HepG2 (cell line): ENCODE results near the gene PLXND1. TPM values are rescaled to one million over a fixed set of nuclear protein-coding genes. Genes with fewer than 3 reads are reported as not detected.

Source experiments
- ATAC-seq: fragments of 200-7000 bp; cut with Tn5 transposase; 3 replicates; pipeline ENCODE4 v1.9.1; 2020; ENCODE audit warnings: mild to moderate bottlenecking, moderate library complexity
- BruUV-seq: library from RNA; stranded (reverse); fragments of 400-500 nt; replicated peaks from 2 replicates; lab custom pipeline; 2021; lab: Mats Ljungman, UMichigan
- CTCF ChIA-PET: fragments of 300-600 bp; formaldehyde crosslinking; extraction: SDS; loops from one replicate; lab custom pipeline; 2021; ENCODE audit warnings: low total read pairs, inconsistent platforms, low intra/inter-chr PET ratio; lab: Yijun Ruan, JAX
- POLR2A ChIA-PET: fragments of 350-600 bp; sonication (Branson Sonifier 250); formaldehyde crosslinking; loops from one replicate; lab custom pipeline; 2020; ENCODE audit warnings: antibody characterized with exemption, inconsistent platforms; lab: Yijun Ruan, JAX
- DNase-seq: peaks from one replicate; pipeline ENCODE4 v3.0.0-alpha.2; 2015; ENCODE audit warnings: low spot score
- FAIRE-seq: peaks from 3 replicates; lab custom pipeline; 2011; peaks lifted over from hg19 to GRCh38; lab: Jason Lieb, UNC
- H2AFZ ChIP-seq: one replicate; pipeline ENCODE4 v1.6.1; 2011; ENCODE audit warnings: low read length, inconsistent platforms
- H3K27ac ChIP-seq: fragments of 300-600 bp; 3 replicates; pipeline ENCODE4 v1.8.0; 2011; ENCODE audit warnings: mixed run types, mild to moderate bottlenecking, mixed read lengths, low read length, inconsistent platforms; ENCODE audit not compliant: insufficient read depth; ENCODE audit errors: extremely low read length
- H3K27me3 ChIP-seq, 2 experiments: fragments of 200-600 bp in 1 of 2; 2 replicates in 1 of 2; 3 replicates in 1 of 2; pipeline versions ENCODE4 v1.6.0 to v1.8.0; 2011; ENCODE audit warnings: low read length in 2 of 2, mild to moderate bottlenecking in 2 of 2, moderate library complexity in 2 of 2, inconsistent platforms in 1 of 2; ENCODE audit not compliant: insufficient read depth in 2 of 2, control insufficient read depth in 1 of 2
- H3K36me3 ChIP-seq, 2 experiments: fragments of 200-600 bp in 1 of 2; replicated peaks in 1 of 2; 2 replicates in 1 of 2; 3 replicates in 1 of 2; pipeline versions ENCODE4 v1.5.1 to v1.8.0; 2011; ENCODE audit warnings: low read length in 2 of 2, inconsistent platforms in 1 of 2; ENCODE audit not compliant: insufficient read depth in 2 of 2, control insufficient read depth in 1 of 2
- H3K4me1 ChIP-seq: 2 replicates; pipeline ENCODE4 v1.5.1; 2012; ENCODE audit warnings: low read length, inconsistent platforms; ENCODE audit not compliant: insufficient read depth
- H3K4me2 ChIP-seq: 2 replicates; pipeline ENCODE4 v1.6.0; 2011; ENCODE audit warnings: low read depth, low read length, inconsistent platforms
- H3K4me3 ChIP-seq, 3 experiments: fragments of 200-600 bp in 1 of 3; sonication (generic), shearing (Covaris generic) in 1 of 3; replicated peaks in 1 of 3; 2 replicates each; pipeline ENCODE4 v1.5.1; 2011 to 2016; ENCODE audit warnings: low read length in 3 of 3, inconsistent platforms in 2 of 3, low read depth in 2 of 3, mild to moderate bottlenecking in 2 of 3, control low read depth in 1 of 3, mixed read lengths in 1 of 3; ENCODE audit not compliant: insufficient read depth in 1 of 3
- H3K79me2 ChIP-seq: one replicate; pipeline ENCODE4 v1.6.1; 2011; ENCODE audit warnings: low read length, inconsistent platforms; ENCODE audit not compliant: insufficient read depth
- H3K9ac ChIP-seq: 2 replicates; pipeline ENCODE4 v1.6.0; 2011; ENCODE audit warnings: mild to moderate bottlenecking, low read depth, low read length, inconsistent platforms; ENCODE audit not compliant: insufficient read depth
- H3K9me3 ChIP-seq: 2 replicates; pipeline ENCODE4 v1.5.1; 2012; ENCODE audit warnings: mild to moderate bottlenecking, low read length
- H4K20me1 ChIP-seq: 2 replicates; pipeline ENCODE4 v1.6.0; 2011; ENCODE audit warnings: inconsistent platforms, mild to moderate bottlenecking, low read length, moderate library complexity; ENCODE audit not compliant: insufficient read depth
- IKZF1 ChIP-seq: fragments of 450-650 bp; IDR thresholded peaks from 2 replicates; pipeline ENCODE4 v1.7.1; 2016
- JARID2 ChIP-seq: sonication (generic); formaldehyde crosslinking; IDR thresholded peaks from 2 replicates; pipeline ENCODE4 v1.8.1; 2023; ENCODE audit warnings: missing genetic modification reagents, inconsistent platforms; ENCODE audit not compliant: insufficient replicate concordance
- MTA3 ChIP-seq: sonication (generic); formaldehyde crosslinking; IDR thresholded peaks from 2 replicates; pipeline ENCODE4 v1.4.0; 2020; ENCODE audit warnings: missing genetic modification reagents
- PRMT3 ChIP-seq: sonication (generic); formaldehyde crosslinking; IDR thresholded peaks from 2 replicates; pipeline ENCODE4 v1.8.1; 2022; ENCODE audit warnings: low read depth, mild to moderate bottlenecking, moderate library complexity, missing genetic modification reagents, borderline replicate concordance
- RARG ChIP-seq: sonication (generic); formaldehyde crosslinking; IDR thresholded peaks from 2 replicates; pipeline ENCODE4 v1.4.0; 2020; ENCODE audit warnings: low read depth, mild to moderate bottlenecking, missing genetic modification reagents
- RXRA ChIP-seq: sonication (generic); formaldehyde crosslinking; IDR thresholded peaks from 2 replicates; pipeline ENCODE4 v1.5.1; 2020; ENCODE audit warnings: missing genetic modification reagents
- SMARCC2 ChIP-seq: fragments of 450-650 bp; IDR thresholded peaks from 2 replicates; pipeline ENCODE4 v1.6.1; 2017; ENCODE audit warnings: antibody characterized with exemption, mild to moderate bottlenecking
- U2AF1 ChIP-seq: fragments of 200-400 bp; formaldehyde crosslinking; optimal IDR thresholded peaks from 2 replicates; pipeline ENCODE3; 2017; ENCODE audit warnings: mild to moderate bottlenecking, low read depth, low read length
- ZNF124 ChIP-seq: sonication (generic); formaldehyde crosslinking; IDR thresholded peaks from 2 replicates; pipeline ENCODE4 v1.4.0; 2020; ENCODE audit warnings: missing genetic modification reagents
- ZNF232 ChIP-seq: sonication (generic); formaldehyde crosslinking; IDR thresholded peaks from 2 replicates; pipeline ENCODE4 v1.4.0; 2020; ENCODE audit warnings: missing genetic modification reagents, borderline replicate concordance
- ZNF260 ChIP-seq: sonication (generic); formaldehyde crosslinking; IDR thresholded peaks from 2 replicates; pipeline ENCODE4 v1.4.0; 2020; ENCODE audit warnings: missing genetic modification reagents, low read depth, mild to moderate bottlenecking, borderline replicate concordance
- ZNF34 ChIP-seq: sonication (generic); formaldehyde crosslinking; IDR thresholded peaks from 2 replicates; pipeline ENCODE4 v1.4.0; 2020; ENCODE audit warnings: mild to moderate bottlenecking, missing genetic modification reagents, borderline replicate concordance
- ZNF619 ChIP-seq: sonication (generic); formaldehyde crosslinking; IDR thresholded peaks from 2 replicates; pipeline ENCODE4 v1.4.0; 2020; ENCODE audit warnings: mild to moderate bottlenecking, missing genetic modification reagents
- WGBS: methylation state at CpG from one replicate; pipeline ENCODE4 v1.1.6; 2017; ENCODE audit warnings: low lambda C conversion rate; 5-methylcytosine and 5-hydroxymethylcytosine counted together
- in situ Hi-C: cut with HindIII; loops from 2 replicates; pipeline ENCODE4 v1.10.0; 2017; ENCODE audit warnings: low pct_unique_long_range_greater_than_20kb; ENCODE audit not compliant: extremely low pct_ligation_motif_present
- intact Hi-C: fragments of 100-400 bp; cut with micrococcal nuclease; formaldehyde crosslinking; loops from one replicate; pipeline ENCODE4 v1.10.0; 2022; ENCODE audit not compliant: unreplicated experiment
- polyA plus RNA-seq, 8 experiments: library from polyadenylated mRNA; depleted of rRNA in 3 of 8; stranded (reverse) in 7 of 8; unstranded in 1 of 8; fragments of >200 nt; fragmentation: Illumina TruSeq in 4 of 8; extraction: Trizol in 4 of 8; gene quantifications; 2 replicates each; pipeline versions ENCODE4 v1.2.1 to v1.2.3, GENCODE V29; 2011 to 2016; ENCODE audit warnings: low read depth in 4 of 8, missing spikeins in 1 of 8, mixed read lengths in 1 of 8; ENCODE audit not compliant: insufficient read depth in 1 of 8
- total RNA-seq, 5 experiments: library from RNA; depleted of rRNA; stranded (reverse); fragments of >200 nt; fragmentation: Illumina TruSeq; extraction: Trizol; gene quantifications; 2 replicates each; pipeline ENCODE4 v1.2.3, GENCODE V29; 2016; ENCODE audit warnings: low read depth in 1 of 5
- TF ChIP-seq, protein P1 (sequence below): sonication (generic); formaldehyde crosslinking; IDR thresholded peaks from 2 replicates; pipeline ENCODE4 v1.8.0; 2022; ENCODE audit warnings: missing genetic modification reagents, mild to moderate bottlenecking, borderline replicate concordance
- TF ChIP-seq, protein P2 (sequence below): sonication (generic); formaldehyde crosslinking; IDR thresholded peaks from 2 replicates; pipeline ENCODE4 v1.4.0; 2020; ENCODE audit warnings: mild to moderate bottlenecking, missing genetic modification reagents

PLXND1 gene
- total and polyA plus RNA-seq, 2 of the 13 experiments (the other 11 are each of a cell fraction or from before 2014, with no cell fraction given) = 15.9 to 42.0 TPM

DNA sequence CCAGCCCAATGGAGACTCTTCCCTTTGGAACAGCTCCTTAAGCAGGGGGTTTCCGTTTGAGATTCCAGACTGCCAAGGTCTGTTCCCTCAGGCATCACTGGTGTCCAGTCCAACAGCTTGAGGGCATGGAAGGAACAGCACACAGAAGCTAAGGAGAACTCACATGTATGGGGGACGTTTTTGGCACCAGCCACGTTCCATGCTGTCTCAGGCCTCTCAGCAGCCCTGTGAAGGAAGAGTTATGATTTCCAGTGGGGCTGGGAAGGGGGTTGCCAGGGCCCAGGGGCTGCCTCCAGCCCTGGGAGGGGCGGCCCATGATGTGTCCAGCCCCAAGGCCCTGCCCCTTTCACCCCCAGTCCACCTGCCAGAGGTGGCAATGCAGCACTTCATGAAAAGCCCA lies 85.5 kb downstream of the PLXND1 start:
- ChIA-PET CTCF (no interaction called here), POLR2A (no interaction called here)
- H3K4me1 ChIP-seq = peaks cover 64% of the 10 kb centered on the region
- in situ Hi-C loops = no loop called here
- no peak overlapping the region for H2AFZ ChIP-seq
- no peak overlapping the region for H3K27ac ChIP-seq
- 77% methylated on average over 3 of the region's 4 CpGs for WGBS
- intact Hi-C loops = no loop called here
- FAIRE-seq = no peak
- no peaks in the 10 kb centered on the region for H3K79me2 ChIP-seq
- no peak for ATAC-seq
- no peak overlapping the region for H3K4me2 ChIP-seq
- TF ChIP-seq ZNF124 (CRISPR knock-in tag) = no peak
- no peak for TF ChIP-seq MTA3 (CRISPR knock-in tag)
- no peak for TF ChIP-seq ZNF232 (CRISPR knock-in tag)
- TF ChIP-seq PRMT3 (CRISPR knock-in tag) = no peak
- no peak for TF ChIP-seq ZNF260 (CRISPR knock-in tag)
- TF ChIP-seq RXRA (CRISPR knock-in tag) = no peak
- no peak for TF ChIP-seq JARID2 (CRISPR knock-in tag)
- TF ChIP-seq IKZF1 = no peak
- no peak for TF ChIP-seq RARG (CRISPR knock-in tag)
- TF ChIP-seq, protein P1, sequence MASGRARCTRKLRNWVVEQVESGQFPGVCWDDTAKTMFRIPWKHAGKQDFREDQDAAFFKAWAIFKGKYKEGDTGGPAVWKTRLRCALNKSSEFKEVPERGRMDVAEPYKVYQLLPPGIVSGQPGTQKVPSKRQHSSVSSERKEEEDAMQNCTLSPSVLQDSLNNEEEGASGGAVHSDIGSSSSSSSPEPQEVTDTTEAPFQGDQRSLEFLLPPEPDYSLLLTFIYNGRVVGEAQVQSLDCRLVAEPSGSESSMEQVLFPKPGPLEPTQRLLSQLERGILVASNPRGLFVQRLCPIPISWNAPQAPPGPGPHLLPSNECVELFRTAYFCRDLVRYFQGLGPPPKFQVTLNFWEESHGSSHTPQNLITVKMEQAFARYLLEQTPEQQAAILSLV (CRISPR knock-in tag) = no peak
- TF ChIP-seq, protein P2, sequence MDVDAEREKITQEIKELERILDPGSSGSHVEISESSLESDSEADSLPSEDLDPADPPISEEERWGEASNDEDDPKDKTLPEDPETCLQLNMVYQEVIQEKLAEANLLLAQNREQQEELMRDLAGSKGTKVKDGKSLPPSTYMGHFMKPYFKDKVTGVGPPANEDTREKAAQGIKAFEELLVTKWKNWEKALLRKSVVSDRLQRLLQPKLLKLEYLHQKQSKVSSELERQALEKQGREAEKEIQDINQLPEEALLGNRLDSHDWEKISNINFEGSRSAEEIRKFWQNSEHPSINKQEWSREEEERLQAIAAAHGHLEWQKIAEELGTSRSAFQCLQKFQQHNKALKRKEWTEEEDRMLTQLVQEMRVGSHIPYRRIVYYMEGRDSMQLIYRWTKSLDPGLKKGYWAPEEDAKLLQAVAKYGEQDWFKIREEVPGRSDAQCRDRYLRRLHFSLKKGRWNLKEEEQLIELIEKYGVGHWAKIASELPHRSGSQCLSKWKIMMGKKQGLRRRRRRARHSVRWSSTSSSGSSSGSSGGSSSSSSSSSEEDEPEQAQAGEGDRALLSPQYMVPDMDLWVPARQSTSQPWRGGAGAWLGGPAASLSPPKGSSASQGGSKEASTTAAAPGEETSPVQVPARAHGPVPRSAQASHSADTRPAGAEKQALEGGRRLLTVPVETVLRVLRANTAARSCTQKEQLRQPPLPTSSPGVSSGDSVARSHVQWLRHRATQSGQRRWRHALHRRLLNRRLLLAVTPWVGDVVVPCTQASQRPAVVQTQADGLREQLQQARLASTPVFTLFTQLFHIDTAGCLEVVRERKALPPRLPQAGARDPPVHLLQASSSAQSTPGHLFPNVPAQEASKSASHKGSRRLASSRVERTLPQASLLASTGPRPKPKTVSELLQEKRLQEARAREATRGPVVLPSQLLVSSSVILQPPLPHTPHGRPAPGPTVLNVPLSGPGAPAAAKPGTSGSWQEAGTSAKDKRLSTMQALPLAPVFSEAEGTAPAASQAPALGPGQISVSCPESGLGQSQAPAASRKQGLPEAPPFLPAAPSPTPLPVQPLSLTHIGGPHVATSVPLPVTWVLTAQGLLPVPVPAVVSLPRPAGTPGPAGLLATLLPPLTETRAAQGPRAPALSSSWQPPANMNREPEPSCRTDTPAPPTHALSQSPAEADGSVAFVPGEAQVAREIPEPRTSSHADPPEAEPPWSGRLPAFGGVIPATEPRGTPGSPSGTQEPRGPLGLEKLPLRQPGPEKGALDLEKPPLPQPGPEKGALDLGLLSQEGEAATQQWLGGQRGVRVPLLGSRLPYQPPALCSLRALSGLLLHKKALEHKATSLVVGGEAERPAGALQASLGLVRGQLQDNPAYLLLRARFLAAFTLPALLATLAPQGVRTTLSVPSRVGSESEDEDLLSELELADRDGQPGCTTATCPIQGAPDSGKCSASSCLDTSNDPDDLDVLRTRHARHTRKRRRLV (CRISPR knock-in tag) = no peak
- no peak for TF ChIP-seq U2AF1
- no peak for TF ChIP-seq ZNF34 (CRISPR knock-in tag)
- TF ChIP-seq SMARCC2 = no peak
- TF ChIP-seq ZNF619 = no peak
- H3K9me3 ChIP-seq = no peaks in the 10 kb centered on the region
- no peaks in the 10 kb centered on the region for H4K20me1 ChIP-seq
- no peak overlapping the region for H3K4me3 ChIP-seq
- BruUV-seq = no TSS peak
- no peaks in the 10 kb centered on the region for H3K36me3 ChIP-seq
- DNase-seq = no peak
- no peak overlapping the region for H3K9ac ChIP-seq
- H3K27me3 ChIP-seq = no peaks in the 10 kb centered on the region
